HCT116 (cell line): Measurements from ENCODE around the gene C5orf58. TPM values are rescaled to one million over a fixed set of nuclear protein-coding genes. Genes with fewer than 3 reads are reported as not detected.

Experiments used
- ATAC-seq: fragments of 200-7000 bp; cut with Tn5 transposase; 2 replicates; pipeline ENCODE4 v1.9.1; 2020; ENCODE audit warnings: mild to moderate bottlenecking, moderate library complexity
- BruUV-seq: library from RNA; stranded (reverse); fragments of 400-500 nt; replicated peaks from 2 replicates; lab custom pipeline; 2021; lab: Mats Ljungman, UMichigan
- CTCF ChIA-PET: fragments of 300-600 bp; sonication (Branson Sonifier 250); formaldehyde crosslinking; loops from one replicate; lab custom pipeline; 2021; ENCODE audit warnings: antibody characterized with exemption; lab: Charles Lee
- POLR2A ChIA-PET: fragments of 300-600, 350-600 bp; sonication (Branson Sonifier 250); formaldehyde crosslinking; loops from one replicate; lab custom pipeline; 2021; ENCODE audit warnings: antibody characterized with exemption; lab: Charles Lee
- RAD21 ChIA-PET, 2 experiments: fragments of 300-600 bp; sonication (Branson Sonifier 250); formaldehyde crosslinking; loops; one replicate each; lab custom pipeline; 2023; ENCODE audit warnings: low total read pairs in 2 of 2; ENCODE audit not compliant: uncharacterized antibody in 2 of 2, unreplicated experiment in 2 of 2, low non-redundant PET in 1 of 2; lab: Charles Lee
- DNase-seq: peaks from one replicate; pipeline ENCODE4 v3.0.0-alpha.2; 2010; ENCODE audit warnings: low read depth, low spot score
- H2AFZ ChIP-seq: fragments of 200-600 bp; shearing (Covaris generic), sonication (generic); 2 replicates; pipeline ENCODE4 v1.6.1; 2017; ENCODE audit warnings: low read depth, mixed run types, mixed read lengths, antibody characterized with exemption, low read length; ENCODE audit not compliant: poor library complexity, severe bottlenecking
- H3K27ac ChIP-seq: 2 replicates; pipeline ENCODE4 v1.5.1; 2012; ENCODE audit warnings: low read depth, low read length
- H3K27me3 ChIP-seq: fragments of 200-600 bp; sonication (generic); 2 replicates; pipeline ENCODE4 v1.6.1; 2016; ENCODE audit warnings: mixed run types, low read length, mixed read lengths; ENCODE audit not compliant: insufficient read depth
- H3K36me3 ChIP-seq, 2 experiments: fragments of 200-500 bp in 1 of 2; fragments of 200-600 bp in 1 of 2; sonication (Bioruptor generic) in 1 of 2; sonication (generic) in 1 of 2; 2 replicates each; pipeline versions ENCODE4 v1.5.1 to v1.6.1; 2014 to 2016; ENCODE audit warnings: low read length in 2 of 2, inconsistent platforms in 1 of 2, mixed read lengths in 1 of 2, mixed run types in 1 of 2; ENCODE audit not compliant: insufficient read depth in 2 of 2, control insufficient read depth in 1 of 2
- H3K4me1 ChIP-seq, 2 experiments: fragments of 200-600 bp in 1 of 2; sonication (generic) in 1 of 2; 2 replicates each; pipeline versions ENCODE4 v1.5.1 to v1.6.1; 2012 to 2017; ENCODE audit warnings: low read length in 2 of 2, inconsistent platforms in 1 of 2, mild to moderate bottlenecking in 1 of 2, mixed read lengths in 1 of 2, mixed run types in 1 of 2, moderate library complexity in 1 of 2; ENCODE audit not compliant: insufficient read depth in 2 of 2, control insufficient read depth in 1 of 2
- H3K4me2 ChIP-seq: fragments of 200-600 bp; sonication (generic); 2 replicates; pipeline ENCODE4 v1.6.1; 2017; ENCODE audit warnings: mixed run types, low read length, mixed read lengths
- H3K4me3 ChIP-seq, 2 experiments: fragments of 200-600 bp in 1 of 2; sonication (generic) in 1 of 2; replicated peaks in 1 of 2; 2 replicates each; pipeline ENCODE4 v1.5.1; 2011 to 2016; ENCODE audit warnings: low read length in 2 of 2, control low read depth in 1 of 2, low read depth in 1 of 2, mild to moderate bottlenecking in 1 of 2, mixed read lengths in 1 of 2, mixed run types in 1 of 2
- H3K79me2 ChIP-seq: fragments of 200-600 bp; sonication (generic); 2 replicates; pipeline ENCODE4 v1.6.1; 2017; ENCODE audit warnings: mild to moderate bottlenecking, mixed run types, low read length, moderate library complexity, mixed read lengths; ENCODE audit not compliant: insufficient read depth
- H3K9ac ChIP-seq: fragments of 200-600 bp; sonication (generic); 2 replicates; pipeline ENCODE4 v1.6.1; 2016; ENCODE audit warnings: low read length, mixed read lengths
- H3K9me2 ChIP-seq: fragments of 200-600 bp; sonication (generic), shearing (Covaris generic); 2 replicates; pipeline ENCODE4 v1.6.1; 2017; ENCODE audit warnings: mixed run types, mild to moderate bottlenecking, moderate library complexity; ENCODE audit not compliant: insufficient read depth
- H3K9me3 ChIP-seq, 2 experiments: fragments of 200-500 bp in 1 of 2; fragments of 200-600 bp in 1 of 2; sonication (Bioruptor generic) in 1 of 2; sonication (generic) in 1 of 2; 2 replicates each; pipeline ENCODE4 v1.6.1; 2014 to 2017; ENCODE audit warnings: low read length in 2 of 2, mixed read lengths in 2 of 2, inconsistent platforms in 1 of 2, low read depth in 1 of 2, mild to moderate bottlenecking in 1 of 2, mixed run types in 1 of 2, moderate library complexity in 1 of 2; ENCODE audit not compliant: control insufficient read depth in 1 of 2, insufficient read depth in 1 of 2
- H4K20me1 ChIP-seq: fragments of 200-600 bp; sonication (generic), shearing (Covaris generic); 2 replicates; pipeline ENCODE4 v1.6.1; 2017; ENCODE audit warnings: mixed run types, mild to moderate bottlenecking, moderate library complexity; ENCODE audit not compliant: insufficient read depth
- CBX3 ChIP-seq: IDR thresholded peaks from 2 replicates; pipeline ENCODE4 v1.6.1; 2012; ENCODE audit warnings: low read depth
- ELF1 ChIP-seq: IDR thresholded peaks from 2 replicates; pipeline ENCODE4 v1.6.1; 2012; ENCODE audit warnings: low read depth, borderline replicate concordance
- EZH2phosphoT487 ChIP-seq: fragments of 200-600 bp; IDR thresholded peaks from 2 replicates; pipeline ENCODE4 v1.6.1; 2018; ENCODE audit warnings: antibody characterized with exemption, borderline replicate concordance
- JUND ChIP-seq: IDR thresholded peaks from 2 replicates; pipeline ENCODE4 v1.6.1; 2012
- POLR2AphosphoS5 ChIP-seq: IDR thresholded peaks from 2 replicates; pipeline ENCODE4 v1.6.1; 2011; ENCODE audit warnings: mild to moderate bottlenecking, low read depth, low read length, moderate library complexity
- RAD21 ChIP-seq: IDR thresholded peaks from 2 replicates; pipeline ENCODE4 v1.6.1; 2012; ENCODE audit warnings: low read depth, mild to moderate bottlenecking
- SIN3A ChIP-seq: IDR thresholded peaks from 2 replicates; pipeline ENCODE4 v1.6.1; 2012; ENCODE audit warnings: low read depth
- ZFX ChIP-seq: fragments of 450-650 bp; IDR thresholded peaks from 2 replicates; pipeline ENCODE4 v1.6.1; 2017
- ZNF274 ChIP-seq: fragments of 200-500 bp; sonication (Bioruptor generic); IDR thresholded peaks from 2 replicates; pipeline ENCODE4 v1.6.1; 2014; ENCODE audit warnings: mild to moderate bottlenecking, low read depth, low read length, inconsistent platforms
- intact Hi-C: fragments of 100-400 bp; cut with micrococcal nuclease; formaldehyde crosslinking; loops from 2 replicates; pipeline ENCODE4 v1.10.0; 2022
- total RNA-seq: library from RNA; stranded (reverse); gene quantifications from one replicate; pipeline ENCODE4 v1.2.1, GENCODE V29; 2021; ENCODE audit not compliant: unreplicated experiment
- TF ChIP-seq, protein P1 (sequence below): IDR thresholded peaks from 2 replicates; pipeline ENCODE4 v1.6.1; 2012; ENCODE audit warnings: low read depth
- TF ChIP-seq, protein P2 (sequence below), 3 experiments: fragments of 200-600 bp in 1 of 3; sonication (generic) in 1 of 3; IDR thresholded peaks in 2 of 3; conservative IDR thresholded peaks in 1 of 3; 2 replicates each; pipeline ENCODE4 v1.5.1; 2012 to 2017; ENCODE audit warnings: low read depth in 2 of 3, low read length in 2 of 3, antibody characterized with exemption in 1 of 3, borderline replicate concordance in 1 of 3, control low read depth in 1 of 3, mild to moderate bottlenecking in 1 of 3, mixed read lengths in 1 of 3, mixed run types in 1 of 3, moderate library complexity in 1 of 3; ENCODE audit not compliant: insufficient read depth in 1 of 3

Gene C5orf58
- total RNA-seq, 1 experiment from 2014 or later, result not detected

DNA sequence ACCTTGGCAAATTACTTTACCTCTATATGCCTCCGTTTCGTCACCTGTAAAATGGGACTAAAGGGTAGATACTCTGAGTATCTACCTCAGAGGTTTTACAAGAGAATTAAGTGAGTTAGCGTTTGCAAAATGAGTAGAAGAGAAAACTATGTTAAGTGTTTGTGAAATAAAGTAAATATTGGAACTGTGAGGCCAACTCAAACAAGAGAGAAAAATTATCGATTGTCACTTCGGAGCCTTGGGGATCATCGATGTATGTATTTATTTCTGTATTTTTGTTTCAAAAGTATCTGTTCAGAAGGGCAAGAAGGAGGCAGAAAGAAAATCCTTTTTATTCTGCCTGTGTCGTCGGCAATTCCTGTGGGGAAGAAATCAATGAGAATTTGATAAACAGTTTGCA, 25.8 kb upstream of the C5orf58 start:
- intact Hi-C loops, result no loop called here
- Histone ChIP-seq H2AFZ (no peak overlapping the region), H3K4me2 (no peak overlapping the region), H3K27ac (no peak overlapping the region), H3K4me1 (no peaks in the 10 kb centered on the region), H3K9me2 (no peaks in the 10 kb centered on the region), H3K9ac (no peak overlapping the region), H3K36me3 (no peaks in the 10 kb centered on the region), H3K9me3 (no peaks in the 10 kb centered on the region), H3K79me2 (no peaks in the 10 kb centered on the region), H3K4me3 (no peak overlapping the region), H4K20me1 (no peaks in the 10 kb centered on the region; the same call in 1 of the 2 replicates), H3K27me3 (peaks cover 74% of the 10 kb centered on the region)
- no peak for ATAC-seq
- TF ChIP-seq RAD21, result no peak
- TF ChIP-seq, protein P1, sequence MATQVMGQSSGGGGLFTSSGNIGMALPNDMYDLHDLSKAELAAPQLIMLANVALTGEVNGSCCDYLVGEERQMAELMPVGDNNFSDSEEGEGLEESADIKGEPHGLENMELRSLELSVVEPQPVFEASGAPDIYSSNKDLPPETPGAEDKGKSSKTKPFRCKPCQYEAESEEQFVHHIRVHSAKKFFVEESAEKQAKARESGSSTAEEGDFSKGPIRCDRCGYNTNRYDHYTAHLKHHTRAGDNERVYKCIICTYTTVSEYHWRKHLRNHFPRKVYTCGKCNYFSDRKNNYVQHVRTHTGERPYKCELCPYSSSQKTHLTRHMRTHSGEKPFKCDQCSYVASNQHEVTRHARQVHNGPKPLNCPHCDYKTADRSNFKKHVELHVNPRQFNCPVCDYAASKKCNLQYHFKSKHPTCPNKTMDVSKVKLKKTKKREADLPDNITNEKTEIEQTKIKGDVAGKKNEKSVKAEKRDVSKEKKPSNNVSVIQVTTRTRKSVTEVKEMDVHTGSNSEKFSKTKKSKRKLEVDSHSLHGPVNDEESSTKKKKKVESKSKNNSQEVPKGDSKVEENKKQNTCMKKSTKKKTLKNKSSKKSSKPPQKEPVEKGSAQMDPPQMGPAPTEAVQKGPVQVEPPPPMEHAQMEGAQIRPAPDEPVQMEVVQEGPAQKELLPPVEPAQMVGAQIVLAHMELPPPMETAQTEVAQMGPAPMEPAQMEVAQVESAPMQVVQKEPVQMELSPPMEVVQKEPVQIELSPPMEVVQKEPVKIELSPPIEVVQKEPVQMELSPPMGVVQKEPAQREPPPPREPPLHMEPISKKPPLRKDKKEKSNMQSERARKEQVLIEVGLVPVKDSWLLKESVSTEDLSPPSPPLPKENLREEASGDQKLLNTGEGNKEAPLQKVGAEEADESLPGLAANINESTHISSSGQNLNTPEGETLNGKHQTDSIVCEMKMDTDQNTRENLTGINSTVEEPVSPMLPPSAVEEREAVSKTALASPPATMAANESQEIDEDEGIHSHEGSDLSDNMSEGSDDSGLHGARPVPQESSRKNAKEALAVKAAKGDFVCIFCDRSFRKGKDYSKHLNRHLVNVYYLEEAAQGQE, result no peak
- TF ChIP-seq POLR2AphosphoS5, result no peak
- no peak for TF ChIP-seq EZH2phosphoT487
- TF ChIP-seq, protein P2, sequence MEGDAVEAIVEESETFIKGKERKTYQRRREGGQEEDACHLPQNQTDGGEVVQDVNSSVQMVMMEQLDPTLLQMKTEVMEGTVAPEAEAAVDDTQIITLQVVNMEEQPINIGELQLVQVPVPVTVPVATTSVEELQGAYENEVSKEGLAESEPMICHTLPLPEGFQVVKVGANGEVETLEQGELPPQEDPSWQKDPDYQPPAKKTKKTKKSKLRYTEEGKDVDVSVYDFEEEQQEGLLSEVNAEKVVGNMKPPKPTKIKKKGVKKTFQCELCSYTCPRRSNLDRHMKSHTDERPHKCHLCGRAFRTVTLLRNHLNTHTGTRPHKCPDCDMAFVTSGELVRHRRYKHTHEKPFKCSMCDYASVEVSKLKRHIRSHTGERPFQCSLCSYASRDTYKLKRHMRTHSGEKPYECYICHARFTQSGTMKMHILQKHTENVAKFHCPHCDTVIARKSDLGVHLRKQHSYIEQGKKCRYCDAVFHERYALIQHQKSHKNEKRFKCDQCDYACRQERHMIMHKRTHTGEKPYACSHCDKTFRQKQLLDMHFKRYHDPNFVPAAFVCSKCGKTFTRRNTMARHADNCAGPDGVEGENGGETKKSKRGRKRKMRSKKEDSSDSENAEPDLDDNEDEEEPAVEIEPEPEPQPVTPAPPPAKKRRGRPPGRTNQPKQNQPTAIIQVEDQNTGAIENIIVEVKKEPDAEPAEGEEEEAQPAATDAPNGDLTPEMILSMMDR (IDR thresholded peaks at IDR 0.05 in 2 of 3, conservative IDR thresholded peaks at IDR 0.05 in 1 of 3; ENCODE audit: borderline replicate concordance in 1 of 3, insufficient read depth in 1 of 3, low read depth in 2 of 3, low read length in 2 of 3), result no peak
- TF ChIP-seq JUND, result no peak
- TF ChIP-seq SIN3A, result no peak
- TF ChIP-seq CBX3, result no peak
- TF ChIP-seq ZNF274, result no peak
- TF ChIP-seq ZFX, result no peak
- TF ChIP-seq ELF1, result no peak
- ChIA-PET RAD21 (no interaction called here), POLR2A (no interaction called here), CTCF (no interaction called here)
- DNase-seq, result no peak
- BruUV-seq, result no TSS peak
